ENCODE data around the gene SVEP1. TPM values are rescaled to one million over a fixed set of nuclear protein-coding genes. Genes with fewer than 3 reads are reported as not detected.

Gene SVEP1
- total and polyA plus RNA-seq, 2 experiments from 2014 or later = 0.18 to 0.63 TPM

DNA sequence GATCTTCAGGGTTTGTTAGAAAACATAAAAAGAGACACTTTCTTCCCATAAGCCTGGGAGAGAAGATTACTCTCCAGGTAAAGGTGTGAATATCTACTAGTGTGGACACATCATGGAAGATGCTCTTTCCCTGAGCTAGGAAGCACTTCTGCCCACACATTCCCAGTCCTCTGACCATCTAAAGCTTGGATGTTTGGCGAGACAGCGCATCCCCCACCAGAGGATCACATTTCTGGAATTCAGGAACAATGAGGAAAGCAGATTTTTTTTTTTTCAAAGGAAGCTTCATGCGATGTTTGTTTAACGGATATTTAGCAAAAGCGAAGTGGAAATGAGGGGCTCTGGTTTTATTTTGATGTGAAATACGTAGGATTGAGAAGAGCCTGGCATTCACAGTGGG, 6.2 kb downstream of the SVEP1 start (continued):
- TF ChIP-seq, protein P1, sequence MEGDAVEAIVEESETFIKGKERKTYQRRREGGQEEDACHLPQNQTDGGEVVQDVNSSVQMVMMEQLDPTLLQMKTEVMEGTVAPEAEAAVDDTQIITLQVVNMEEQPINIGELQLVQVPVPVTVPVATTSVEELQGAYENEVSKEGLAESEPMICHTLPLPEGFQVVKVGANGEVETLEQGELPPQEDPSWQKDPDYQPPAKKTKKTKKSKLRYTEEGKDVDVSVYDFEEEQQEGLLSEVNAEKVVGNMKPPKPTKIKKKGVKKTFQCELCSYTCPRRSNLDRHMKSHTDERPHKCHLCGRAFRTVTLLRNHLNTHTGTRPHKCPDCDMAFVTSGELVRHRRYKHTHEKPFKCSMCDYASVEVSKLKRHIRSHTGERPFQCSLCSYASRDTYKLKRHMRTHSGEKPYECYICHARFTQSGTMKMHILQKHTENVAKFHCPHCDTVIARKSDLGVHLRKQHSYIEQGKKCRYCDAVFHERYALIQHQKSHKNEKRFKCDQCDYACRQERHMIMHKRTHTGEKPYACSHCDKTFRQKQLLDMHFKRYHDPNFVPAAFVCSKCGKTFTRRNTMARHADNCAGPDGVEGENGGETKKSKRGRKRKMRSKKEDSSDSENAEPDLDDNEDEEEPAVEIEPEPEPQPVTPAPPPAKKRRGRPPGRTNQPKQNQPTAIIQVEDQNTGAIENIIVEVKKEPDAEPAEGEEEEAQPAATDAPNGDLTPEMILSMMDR (conservative IDR thresholded peaks at IDR 0.05; ENCODE audit: low read depth in 2 of 2) = no peak
- TF ChIP-seq EZH2 (IDR thresholded peaks at IDR 0.05; ENCODE audit: low read depth, unreplicated experiment) (no peak), NANOG (IDR thresholded peaks at IDR 0.05; ENCODE audit: borderline replicate concordance) (no peak), ZNF114 (CRISPR knock-in tag; IDR thresholded peaks at IDR 0.05) (no peak), JUNB (IDR thresholded peaks at IDR 0.05; ENCODE audit: unreplicated experiment) (no peak), EZH2phosphoT487 (IDR thresholded peaks at IDR 0.05; ENCODE audit: unreplicated experiment) (no peak)
- TF ChIP-seq, protein P2, sequence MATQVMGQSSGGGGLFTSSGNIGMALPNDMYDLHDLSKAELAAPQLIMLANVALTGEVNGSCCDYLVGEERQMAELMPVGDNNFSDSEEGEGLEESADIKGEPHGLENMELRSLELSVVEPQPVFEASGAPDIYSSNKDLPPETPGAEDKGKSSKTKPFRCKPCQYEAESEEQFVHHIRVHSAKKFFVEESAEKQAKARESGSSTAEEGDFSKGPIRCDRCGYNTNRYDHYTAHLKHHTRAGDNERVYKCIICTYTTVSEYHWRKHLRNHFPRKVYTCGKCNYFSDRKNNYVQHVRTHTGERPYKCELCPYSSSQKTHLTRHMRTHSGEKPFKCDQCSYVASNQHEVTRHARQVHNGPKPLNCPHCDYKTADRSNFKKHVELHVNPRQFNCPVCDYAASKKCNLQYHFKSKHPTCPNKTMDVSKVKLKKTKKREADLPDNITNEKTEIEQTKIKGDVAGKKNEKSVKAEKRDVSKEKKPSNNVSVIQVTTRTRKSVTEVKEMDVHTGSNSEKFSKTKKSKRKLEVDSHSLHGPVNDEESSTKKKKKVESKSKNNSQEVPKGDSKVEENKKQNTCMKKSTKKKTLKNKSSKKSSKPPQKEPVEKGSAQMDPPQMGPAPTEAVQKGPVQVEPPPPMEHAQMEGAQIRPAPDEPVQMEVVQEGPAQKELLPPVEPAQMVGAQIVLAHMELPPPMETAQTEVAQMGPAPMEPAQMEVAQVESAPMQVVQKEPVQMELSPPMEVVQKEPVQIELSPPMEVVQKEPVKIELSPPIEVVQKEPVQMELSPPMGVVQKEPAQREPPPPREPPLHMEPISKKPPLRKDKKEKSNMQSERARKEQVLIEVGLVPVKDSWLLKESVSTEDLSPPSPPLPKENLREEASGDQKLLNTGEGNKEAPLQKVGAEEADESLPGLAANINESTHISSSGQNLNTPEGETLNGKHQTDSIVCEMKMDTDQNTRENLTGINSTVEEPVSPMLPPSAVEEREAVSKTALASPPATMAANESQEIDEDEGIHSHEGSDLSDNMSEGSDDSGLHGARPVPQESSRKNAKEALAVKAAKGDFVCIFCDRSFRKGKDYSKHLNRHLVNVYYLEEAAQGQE (IDR thresholded peaks at IDR 0.05; ENCODE audit: unreplicated experiment) = no peak
- TF ChIP-seq, protein P3, sequence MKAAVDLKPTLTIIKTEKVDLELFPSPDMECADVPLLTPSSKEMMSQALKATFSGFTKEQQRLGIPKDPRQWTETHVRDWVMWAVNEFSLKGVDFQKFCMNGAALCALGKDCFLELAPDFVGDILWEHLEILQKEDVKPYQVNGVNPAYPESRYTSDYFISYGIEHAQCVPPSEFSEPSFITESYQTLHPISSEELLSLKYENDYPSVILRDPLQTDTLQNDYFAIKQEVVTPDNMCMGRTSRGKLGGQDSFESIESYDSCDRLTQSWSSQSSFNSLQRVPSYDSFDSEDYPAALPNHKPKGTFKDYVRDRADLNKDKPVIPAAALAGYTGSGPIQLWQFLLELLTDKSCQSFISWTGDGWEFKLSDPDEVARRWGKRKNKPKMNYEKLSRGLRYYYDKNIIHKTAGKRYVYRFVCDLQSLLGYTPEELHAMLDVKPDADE (IDR thresholded peaks at IDR 0.05) = no peak

DNA sequence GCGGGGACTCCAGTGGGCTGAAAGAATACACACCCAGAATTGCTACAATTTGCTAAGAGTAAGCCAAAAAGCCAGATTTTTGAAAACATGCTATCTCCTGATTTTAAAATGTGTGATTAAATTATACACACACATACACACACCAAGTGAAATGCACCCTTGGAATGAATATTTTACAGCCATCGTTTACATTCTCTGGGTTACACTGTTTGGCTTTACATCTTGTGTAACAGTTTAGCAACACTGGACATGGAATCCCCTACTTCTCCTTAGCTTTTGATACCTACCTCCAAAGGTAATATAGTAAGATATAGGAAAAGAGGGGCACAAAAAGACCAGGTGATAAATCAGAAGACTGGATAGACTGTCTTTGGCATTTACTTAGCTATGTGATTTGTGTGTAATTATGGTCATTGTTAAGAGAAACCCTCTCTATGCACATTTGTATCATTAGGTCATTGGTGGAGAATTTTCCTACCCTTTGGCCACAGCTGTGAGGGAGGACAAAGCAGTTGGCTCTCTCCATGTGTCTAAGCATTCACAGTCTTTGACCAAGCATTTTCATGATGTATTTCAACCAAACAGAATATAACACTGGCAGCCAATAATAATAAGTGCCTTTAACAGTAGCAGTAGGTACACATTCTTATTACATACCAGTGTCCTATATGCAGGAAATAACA, 7.6 kb downstream of the SVEP1 start:
- no peaks in the 10 kb centered on the region for H3K36me3 Mint-ChIP-seq (ENCODE audit: low read depth)
- Histone ChIP-seq H3K4me1 (ENCODE audit: insufficient read depth) (peaks cover 4% of the 10 kb centered on the region; the same call in 1 of the 2 replicates), H3K4me3 (no peak overlapping the region), H3K27ac (ENCODE audit: low read depth) (no peak overlapping the region), H3K79me2 (replicated peaks; ENCODE audit: insufficient read depth) (no peaks in the 10 kb centered on the region), H3K27me3 (ENCODE audit: insufficient read depth) (peaks cover 3% of the 10 kb centered on the region), H3K36me3 (ENCODE audit: insufficient read depth) (no peaks in the 10 kb centered on the region), H3K4me2 (no peak overlapping the region), H2AFZ (no peak overlapping the region), H4K20me1 (replicated peaks; ENCODE audit: insufficient read depth) (no peaks in the 10 kb centered on the region), H3F3A (replicated peaks; ENCODE audit: low read depth) (no peaks in the 10 kb centered on the region), H3K9me2 (ENCODE audit: insufficient read depth) (no peaks in the 10 kb centered on the region)
- peaks cover 2% of the 10 kb centered on the region for H3K27me3 Mint-ChIP-seq (ENCODE audit: insufficient read depth, low read depth, poor library complexity)
- no peak overlapping the region for H3K27ac Mint-ChIP-seq
- no peaks in the 10 kb centered on the region for H3K9me3 Mint-ChIP-seq
- ATAC-seq (no peak), DNase-seq (ENCODE audit: low spot score) (no peak)
- H3K4me3 Mint-ChIP-seq = no peak overlapping the region
- no peak for TF ChIP-seq POLR2AphosphoS5 (IDR thresholded peaks at IDR 0.05; ENCODE audit: low read depth)
- H3K4me1 Mint-ChIP-seq = peaks cover 7% of the 10 kb centered on the region
